HG02938 (cell line): ENCODE results near the gene APIP.
"Not testable (repeated sequence)": the region's sequence is repeated elsewhere in the genome, so short reads cannot be mapped to it uniquely, and the experiment has no call there.

Experiments
- ATAC-seq: cut with Tn5 transposase; IDR thresholded peaks from one replicate; pipeline ENCODE4 v1.9.1; 2021; ENCODE audit warnings: mild to moderate bottlenecking, moderate library complexity; ENCODE audit not compliant: unreplicated experiment

Gene APIP

DNA sequence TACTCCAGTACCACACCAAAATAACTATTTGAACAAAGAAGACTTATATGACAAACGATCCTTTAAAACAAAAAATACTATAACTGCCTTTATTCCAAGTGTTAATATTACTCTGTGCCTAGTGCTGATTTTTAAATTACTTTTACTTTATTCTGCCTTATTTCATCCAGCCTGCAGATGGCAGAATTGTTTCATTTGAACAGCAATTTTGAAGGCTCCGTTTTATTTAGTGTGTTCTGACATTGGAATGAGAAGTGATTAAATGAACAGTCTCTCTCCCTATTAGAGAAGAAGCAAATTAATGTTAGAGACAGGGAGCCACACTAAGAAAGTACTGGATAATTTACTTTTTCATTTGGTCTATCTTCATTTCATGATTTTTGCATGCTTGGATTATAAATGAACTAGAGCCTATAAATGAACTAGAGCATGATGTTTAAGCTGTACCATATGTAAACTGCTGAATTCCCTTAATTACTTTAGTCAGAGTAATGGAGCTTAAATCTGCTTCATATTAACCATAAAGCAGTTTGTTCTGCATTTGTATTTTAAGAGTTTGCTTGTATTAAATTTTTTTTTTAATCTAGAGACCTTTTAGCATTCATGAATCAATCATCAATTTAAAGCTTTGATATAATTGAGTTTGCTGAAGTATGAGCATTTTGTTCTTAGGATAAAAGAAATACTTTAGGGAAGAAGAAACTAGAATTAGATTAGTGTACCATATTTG lies 10.1 kb upstream of the APIP start:
- no peak for ATAC-seq

DNA sequence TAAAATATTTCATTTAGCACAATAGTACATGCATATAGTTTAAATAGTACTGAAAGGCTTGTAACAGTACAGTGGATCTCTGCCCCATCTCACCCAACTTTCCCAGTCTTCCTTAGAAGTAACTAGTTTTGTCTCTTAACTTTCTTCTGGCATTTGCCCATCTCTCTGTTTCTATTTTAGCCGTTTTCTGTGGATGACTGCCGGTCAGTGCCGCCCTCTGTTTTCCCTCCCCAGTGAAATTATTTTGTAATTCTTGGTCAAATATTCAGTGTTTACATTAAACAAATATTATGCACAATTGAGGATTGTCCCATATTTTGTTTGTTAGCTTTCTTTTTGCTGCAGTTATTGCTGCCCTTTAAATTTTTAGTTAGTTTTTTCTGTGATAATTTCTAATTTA lies 8.5 kb upstream of the APIP start:
- no peak for ATAC-seq

DNA sequence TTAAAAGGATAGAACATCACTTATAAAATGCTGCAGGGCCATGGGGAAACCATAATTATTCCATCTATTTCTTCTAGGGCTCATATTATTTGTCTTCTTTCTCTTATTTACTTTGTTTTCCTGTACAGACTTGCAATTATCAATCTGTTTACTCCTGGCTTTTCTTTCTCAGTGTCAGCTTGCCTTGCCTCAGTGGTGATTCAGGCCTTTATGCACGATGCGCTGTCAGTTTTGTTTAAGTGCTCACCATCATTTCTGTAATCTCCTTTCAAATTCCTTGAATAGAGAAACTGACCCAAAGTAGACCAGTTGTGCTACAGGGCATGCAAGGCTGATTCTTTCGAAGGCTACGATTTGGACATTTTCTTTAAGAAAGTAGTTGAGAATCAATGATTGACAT lies 5.0 kb upstream of the APIP start:
- no peak for ATAC-seq

DNA sequence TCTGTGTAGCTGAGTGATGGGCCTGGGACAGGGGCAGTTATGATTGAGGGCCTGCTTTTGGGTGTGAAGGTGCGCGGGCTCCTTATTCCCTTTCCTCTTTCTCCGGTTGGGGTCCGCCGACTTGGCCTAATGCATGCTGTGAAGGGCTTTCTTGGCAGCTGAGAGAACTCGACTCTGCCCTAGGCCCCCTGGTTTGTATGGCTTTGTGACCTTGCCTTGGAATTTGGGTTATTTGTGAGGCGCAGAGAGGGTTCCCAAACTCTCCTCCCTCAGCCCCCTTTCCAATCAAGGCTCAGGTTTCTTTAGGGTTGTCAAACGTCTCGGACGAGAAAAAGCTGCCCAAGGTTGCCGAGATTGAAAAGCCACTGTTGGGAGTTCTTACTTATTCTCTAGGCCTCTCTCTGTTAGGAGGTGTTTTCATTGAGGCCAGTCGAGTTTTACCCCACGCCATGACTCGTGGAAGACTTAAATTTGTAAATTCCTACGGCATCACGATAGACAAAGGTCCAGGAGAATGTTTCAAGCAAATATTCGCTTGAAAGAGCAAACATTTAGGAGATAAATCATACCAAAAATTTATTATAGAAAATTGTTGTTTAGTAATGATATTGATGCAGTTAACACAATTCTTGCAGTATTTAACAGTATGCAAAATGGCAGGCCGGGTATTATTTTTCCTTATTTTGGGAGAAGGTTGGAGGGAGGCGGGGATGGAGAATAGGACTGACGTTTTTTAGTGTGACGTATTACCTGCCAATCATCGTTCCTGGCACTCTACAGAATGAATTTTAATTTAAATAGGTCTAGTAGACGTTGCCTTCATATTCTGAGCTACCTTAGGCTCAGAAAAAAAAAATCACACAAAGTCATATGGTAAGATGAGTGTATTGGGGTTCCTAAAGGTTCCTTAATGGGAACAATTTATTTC lies 928 bp upstream of the APIP start:
- peak; percentile 19 for ATAC-seq

DNA sequence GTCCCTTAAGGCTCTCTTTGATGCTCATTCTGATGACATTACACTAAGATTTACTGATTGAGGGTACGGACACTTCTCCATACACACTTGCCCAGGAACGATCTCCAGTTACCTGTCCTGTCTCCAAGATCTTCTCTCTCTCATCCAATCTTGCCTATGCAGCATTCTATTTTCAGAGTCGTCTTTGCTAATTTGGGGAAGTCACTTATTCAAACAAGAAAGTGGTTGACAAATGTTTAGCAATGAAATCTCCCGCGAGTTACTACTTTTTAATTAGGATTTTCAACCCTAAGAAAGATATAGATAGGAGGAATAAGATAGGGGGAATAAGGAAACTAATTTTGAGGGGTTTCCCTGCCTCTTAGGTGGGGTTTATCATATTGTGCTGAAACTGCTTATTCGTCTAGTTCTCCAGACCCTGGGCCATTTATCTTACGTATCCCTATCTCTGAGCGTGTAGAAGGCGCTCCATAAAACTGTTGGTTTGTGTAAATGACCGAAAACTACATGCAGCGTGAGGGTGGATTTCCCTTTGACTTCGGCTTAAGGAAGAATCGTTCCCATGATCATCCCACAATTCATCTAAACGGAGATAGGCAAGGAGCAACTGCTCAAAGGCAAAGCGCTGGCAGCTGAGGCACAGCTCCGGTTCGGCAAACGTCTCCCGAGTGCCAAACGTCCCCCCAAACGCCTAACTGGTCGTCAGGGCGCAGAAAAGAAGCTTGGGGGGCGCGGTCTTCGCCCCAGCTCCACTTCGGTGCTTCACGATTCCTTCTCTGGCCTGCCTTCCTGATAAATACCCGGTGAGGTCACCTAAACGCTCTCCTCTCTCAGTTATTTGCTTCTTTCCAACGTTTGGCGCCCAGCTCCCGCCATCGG lies 804 bp downstream of the APIP start:
- peak; percentile 6 for ATAC-seq

DNA sequence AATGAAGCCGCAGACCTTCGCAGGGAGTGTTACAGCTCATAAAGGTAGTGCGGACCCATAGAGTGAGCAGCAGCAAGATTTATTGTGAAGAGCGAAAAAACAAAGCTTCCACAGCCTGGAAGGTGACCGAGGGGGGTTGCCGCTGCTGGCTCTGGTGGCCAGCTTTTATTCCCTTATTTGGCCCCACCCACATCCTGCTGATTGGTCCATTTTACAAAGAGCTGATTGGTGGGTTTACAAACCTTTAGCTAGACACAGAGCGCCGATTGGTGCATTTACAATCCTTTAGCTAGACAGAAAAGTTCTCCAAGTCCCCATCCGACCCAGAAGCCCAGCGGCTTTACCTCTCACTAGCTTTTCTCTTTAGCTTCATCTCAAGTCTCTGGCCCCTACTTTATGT lies 2.6 kb downstream of the APIP start:
- ATAC-seq, result not testable (repeated sequence)

DNA sequence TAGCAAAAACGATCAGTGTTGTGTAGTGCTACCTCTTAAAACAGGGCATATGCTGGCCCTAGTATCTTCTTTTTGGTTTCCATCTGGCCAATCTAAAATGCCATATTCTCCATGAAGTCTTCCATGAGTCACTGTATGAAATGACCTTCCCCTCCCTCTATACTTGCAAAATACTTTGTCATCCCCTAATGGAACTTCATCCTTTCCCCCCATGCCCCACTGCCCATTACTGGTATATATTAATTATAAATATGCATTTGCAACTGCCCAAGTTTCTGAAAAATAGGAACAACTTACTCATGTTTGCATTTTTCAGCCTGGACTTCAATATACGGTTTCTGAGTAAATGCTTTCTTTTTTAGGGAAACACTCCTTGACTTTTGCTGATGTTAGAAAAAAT lies 4.5 kb downstream of the APIP start:
- no peak for ATAC-seq

DNA sequence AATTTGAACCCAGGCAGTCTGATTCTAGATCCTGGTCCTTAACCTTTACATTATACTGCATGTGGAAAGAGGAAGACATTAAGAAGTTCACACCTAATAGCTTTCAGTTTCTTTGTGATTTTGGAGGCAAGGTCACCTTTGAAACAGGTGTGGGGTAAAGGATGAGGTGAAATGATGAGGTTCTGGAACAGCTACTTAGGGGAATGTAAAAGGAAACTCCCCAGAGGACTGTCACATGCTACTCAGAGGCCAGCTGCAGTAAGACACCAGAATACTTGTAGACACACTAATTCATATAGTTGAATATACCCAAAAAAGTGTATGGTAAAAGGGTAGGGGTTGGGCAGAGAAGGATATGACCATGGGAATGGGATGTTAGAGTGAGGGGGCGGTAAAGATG lies 5.4 kb downstream of the APIP start:
- no peak for ATAC-seq

DNA sequence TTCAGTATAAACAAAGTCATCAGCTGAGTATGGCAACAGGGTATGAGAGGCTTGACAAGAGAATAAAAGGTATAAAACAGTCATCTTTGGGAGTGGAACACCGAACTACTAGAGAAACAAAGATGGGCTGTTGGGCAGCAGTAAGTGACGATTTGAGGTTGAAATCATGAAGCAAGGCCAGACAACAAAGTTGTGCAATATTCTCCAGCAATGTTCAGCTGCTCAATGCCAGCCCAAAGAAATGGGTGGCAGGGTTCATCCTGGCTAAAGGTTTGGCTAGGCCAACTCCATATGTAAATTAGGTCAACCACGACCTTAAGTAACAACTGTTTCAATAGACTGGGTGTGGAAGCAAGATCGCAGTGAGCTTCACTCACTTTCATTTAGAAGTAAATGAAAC lies 6.2 kb downstream of the APIP start:
- no peak for ATAC-seq

DNA sequence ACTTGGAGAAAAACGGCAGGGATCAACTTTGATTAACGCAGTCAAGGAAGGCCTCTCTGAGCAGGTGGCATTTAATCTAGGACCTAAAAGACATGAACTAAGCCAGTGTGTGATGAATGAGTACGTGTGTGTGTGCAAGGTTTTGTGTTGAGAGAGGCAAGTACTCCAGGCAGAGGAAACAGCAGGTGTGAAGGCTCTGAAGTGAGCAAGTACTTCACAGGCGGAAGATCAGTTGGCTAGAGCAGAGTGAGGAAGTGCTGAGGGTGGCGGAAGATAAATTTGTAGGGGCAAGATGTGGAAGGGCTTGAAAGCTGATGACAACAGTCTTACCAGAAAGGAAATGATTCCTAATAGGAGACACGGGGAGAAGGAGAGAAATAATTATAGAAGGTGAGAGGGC lies 6.8 kb downstream of the APIP start:
- ATAC-seq, result no peak

DNA sequence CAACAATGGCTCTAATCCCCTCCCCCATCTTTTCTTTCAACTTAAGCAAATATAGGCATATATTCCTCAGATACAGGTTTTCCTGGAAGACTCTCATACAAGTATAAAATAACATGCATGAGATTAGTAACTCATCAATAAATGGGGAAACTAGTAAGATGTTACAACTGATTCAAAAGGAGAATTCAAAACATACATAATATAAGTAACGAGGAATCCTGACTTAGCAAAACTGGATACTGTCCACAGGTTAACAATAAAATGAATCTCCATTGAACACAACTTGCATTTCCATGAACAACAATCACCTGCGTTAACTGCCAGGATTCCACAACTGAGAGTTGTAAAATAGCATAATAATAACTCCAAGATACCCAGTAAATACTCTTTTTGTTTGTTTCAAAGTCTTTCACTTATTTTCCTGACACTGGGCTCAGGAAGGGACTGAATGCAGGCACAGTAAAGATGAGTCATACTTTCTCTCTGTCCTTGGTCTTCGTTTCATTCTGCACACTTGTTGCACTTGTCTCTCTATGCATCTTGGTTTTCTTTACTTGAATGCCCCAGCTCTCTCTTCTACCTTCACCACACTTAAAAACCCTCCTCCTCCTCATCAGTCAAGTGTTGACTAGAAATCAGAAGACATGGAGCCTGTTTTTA lies 8.1 kb downstream of the APIP start:
- ATAC-seq, result no peak

DNA sequence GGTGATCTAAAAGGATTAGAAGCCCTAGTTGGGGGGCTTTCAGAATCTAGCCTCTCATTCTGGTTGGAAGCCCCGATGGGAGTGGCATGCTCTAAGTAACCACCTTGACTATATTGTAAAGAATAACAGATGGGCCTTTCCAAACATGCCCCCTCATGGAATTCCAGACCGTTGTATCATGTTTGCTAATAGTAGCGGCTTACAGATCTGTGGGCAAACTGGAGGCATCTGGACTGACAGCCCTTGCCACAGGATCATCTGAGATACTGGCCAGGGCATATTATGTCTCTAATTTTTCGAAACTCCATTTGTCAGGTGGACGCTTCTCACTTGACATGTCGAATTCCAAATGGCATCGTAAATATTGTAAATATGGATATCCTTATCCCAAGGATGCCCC lies 10.5 kb downstream of the APIP start:
- no peak for ATAC-seq

DNA sequence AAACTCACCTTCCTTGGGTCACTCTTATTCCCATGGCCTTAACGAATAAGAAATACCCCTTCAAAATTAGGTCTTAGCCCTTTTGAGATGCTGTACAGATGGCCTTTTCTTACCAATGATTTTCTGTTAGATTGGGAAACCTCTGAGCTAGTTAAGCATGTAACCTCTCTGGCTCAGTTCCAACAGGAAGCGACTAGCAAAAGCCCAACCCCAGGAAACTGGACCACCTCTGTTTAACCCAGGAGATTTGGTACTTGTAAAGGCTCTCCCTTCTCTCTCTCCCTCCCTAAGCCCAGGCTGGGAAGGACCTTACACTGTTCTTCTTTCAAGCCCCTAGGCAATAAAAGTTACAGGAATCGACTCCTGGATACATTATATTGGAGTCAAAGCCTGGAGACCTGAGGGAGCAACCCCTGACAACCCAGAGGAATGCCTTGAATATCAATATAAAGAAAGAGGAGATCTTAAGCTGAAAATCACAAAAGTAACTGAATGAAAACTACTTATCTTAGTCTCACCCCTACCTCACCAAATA lies 11.7 kb downstream of the APIP start:
- ATAC-seq, result no peak

DNA sequence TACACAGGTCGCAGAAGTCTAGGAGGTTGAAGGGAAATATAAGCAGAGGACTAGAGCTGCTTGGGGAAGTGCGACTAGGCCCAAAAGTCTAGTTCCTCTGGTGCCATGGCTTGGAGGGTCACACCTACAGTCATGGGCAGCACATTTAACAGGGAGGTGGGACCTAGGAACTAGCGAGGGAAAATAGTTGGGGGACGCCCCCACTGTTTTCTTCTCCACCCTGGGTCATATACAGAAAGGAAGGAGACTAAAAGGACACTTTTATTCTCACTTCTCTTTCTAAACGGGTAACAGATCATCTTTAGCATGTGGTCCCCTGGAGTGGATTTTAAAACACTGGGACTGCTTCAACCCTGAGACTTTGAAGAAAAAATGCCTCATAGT lies 16.6 kb downstream of the APIP start:
- ATAC-seq, result no peak

DNA sequence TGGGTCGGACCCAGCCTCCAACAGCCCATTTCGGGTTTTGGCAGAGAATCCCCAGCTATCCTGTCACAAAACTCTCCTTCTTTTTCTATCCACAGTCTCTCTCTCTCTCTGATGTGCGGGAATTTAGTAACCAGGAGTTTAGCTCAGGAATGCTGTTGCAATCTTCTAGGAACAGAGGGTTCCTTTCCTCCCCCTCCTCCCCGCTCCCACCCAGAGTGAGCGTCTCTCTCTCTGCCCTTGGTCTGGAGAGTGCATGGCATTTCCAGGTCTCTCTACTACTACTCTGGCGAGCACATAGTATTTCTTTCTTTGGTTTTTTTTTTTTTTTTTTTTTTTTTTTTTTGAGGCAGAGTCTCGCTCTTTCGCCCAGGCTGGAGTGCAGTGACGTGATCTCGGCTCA lies 17.7 kb downstream of the APIP start:
- no peak for ATAC-seq

DNA sequence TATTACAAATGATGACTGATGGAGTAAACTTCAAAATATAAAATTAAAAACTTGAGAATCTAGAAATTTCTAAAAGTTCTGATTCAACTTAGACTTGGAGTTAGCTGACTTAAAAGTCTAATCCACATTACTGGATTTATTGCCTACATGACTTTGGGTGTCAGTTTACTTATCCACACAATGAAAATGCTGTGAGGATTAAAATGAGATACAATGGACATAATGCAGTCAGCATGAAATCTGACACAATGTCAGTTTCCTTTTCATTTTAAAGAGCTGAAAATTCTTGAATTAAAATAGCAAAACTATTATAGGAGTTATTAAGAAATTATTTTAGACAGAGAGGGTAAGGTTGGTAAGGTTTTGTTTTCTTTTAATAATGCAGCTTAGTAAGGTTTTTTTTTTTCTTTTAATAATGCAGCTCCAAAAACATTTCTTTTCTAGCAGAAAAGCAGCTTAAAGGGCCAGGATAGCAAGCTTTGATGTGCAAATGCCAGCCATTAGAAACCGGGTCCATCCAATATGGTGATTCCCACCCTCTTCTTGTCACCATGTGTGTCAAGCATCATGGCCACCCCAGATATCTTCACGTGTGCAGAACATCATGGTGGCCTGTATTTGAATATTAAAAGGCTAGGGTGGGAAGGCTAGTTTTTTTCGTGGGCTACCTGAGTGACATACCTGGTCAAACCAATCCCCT lies 18.9 kb downstream of the APIP start:
- no peak for ATAC-seq

DNA sequence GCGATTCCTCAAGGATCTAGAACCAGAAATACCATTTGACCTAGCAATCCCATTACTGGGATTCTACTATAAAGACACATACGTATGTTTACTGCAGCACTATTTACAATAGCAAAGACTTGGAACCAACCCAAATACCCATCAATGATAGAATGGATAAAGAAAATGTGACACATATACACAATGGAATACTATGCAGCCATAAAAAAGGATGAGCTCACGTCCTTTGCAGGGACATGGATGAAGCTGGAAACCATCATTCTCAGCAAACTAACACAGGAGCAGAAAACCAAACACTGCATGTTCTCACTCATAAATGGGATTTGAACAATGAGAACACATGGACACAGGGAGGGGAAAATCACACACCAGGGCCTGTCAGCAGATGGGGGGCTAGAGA lies 20.0 kb downstream of the APIP start:
- ATAC-seq, result not testable (repeated sequence)

DNA sequence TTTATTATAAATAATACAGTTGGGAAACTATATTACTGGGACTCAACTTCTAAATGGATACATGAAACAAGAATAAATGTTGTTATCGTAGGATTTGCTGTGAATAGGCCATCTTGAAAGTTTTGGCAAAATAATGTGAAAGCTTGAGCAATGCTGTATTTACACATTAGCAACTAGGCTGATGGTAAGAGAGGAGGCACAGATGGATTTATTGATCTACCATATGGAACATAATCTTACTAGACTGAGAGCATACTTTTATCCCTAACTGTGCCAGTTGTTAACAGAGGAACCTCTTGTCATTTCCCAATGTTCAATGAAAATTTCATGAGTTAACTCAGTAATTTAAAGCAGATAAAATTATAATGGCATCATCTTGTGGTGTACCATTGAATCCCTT lies 22.8 kb downstream of the APIP start:
- ATAC-seq, result no peak

DNA sequence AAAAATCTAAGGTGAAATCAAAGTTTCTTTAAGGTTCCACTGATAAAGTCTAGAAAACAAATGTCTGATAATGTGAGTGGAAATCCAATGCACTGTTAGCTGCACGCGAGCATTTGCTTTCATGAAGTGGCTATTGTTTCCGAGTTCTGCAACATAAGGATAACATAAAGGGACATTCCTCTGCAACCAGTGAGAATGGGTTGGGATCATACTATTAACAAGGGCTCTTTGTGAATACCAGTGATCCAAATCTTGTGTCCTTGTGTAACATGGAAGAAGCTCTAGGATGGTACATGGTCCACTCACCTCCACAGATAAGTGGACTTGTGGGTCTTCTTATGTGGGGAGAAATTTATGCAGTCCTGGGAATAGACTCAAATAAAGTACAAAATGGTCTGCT lies 24.6 kb downstream of the APIP start:
- ATAC-seq, result no peak

DNA sequence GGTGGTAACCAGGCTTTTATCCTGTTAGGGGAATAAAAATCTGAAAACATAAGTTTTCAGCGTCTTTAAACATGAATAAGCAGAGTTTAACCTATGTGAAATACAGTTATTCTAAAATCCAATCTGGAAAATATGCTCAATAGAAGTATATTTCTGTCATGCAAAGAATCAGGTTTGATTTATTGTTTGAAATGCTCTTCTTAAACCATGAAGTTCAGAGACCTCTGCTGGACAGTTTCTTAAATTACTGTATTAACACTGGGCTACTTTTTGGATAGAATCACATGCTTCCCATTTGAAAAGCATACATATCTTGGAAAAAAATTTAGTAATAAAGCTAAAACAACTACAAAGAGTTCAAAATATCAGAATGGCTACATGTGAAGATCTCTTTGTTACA lies 25.4 kb downstream of the APIP start:
- no peak for ATAC-seq
